Stimulated activated CD4-positive, alpha-beta T cell treated with anti-CD3 and anti-CD28 coated beads, TNF-alpha, amount 100 ng/mL, for 1 hour (primary cell): Measurements from ENCODE around the gene ABLIM3.

ENCODE experiments used
- DNase-seq, 3 donors: peaks; one replicate each; pipeline ENCODE4 v3.0.0-alpha.2; 2020; ENCODE audit warnings: low read depth in 3 of 3, low spot score in 1 of 3

Gene ABLIM3

DNA sequence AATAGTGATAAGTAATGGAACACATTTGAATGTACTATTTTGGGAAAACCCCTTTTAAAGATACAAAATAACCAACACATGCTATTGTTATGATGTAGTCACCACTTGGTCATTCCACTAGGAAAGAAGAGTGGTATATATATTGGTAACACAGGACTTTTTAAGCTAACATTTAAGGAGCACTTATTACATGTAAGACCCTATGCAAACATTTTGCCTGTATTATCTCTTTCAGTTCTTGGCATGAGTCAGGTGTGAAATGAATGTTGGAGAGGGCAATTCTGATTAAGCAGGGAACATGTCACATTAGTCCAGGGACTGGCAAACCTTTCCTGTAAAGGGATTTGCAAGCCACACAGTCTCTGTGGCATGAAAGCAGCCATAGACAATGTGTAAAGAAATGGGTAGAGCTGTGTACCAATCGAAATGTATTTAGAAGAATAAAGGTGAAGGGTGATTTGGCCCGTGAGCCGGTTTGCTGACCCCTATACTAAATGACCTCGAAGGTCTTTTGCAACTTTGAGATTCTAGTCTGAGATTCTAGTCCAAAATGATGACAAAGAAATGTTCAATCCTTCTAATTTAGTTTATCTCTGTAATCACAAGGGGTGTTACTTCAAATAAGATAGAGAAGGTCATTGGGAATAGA is 15.3 kb downstream of the ABLIM3 start:
- DNase-seq, result no peak

DNA sequence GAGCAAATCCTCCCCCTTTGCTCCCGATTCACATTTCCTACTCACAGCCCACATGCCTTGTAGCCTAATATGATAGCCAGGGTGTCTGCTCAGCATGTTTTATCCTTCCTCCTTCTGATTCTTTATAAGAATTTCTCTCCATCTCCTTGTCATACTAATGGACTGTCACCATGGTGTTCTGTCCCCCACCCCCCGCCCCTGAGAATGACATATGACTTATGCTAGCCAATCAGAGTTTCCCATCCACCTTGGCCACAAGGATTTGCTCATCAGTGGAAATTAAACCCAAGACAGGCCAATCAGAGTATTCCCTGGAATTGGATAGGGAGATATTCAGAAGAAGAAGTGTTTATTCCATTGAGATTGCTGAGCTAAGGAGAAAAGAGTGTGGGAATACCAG is 16.0 kb downstream of the ABLIM3 start:
- DNase-seq, result no peak

DNA sequence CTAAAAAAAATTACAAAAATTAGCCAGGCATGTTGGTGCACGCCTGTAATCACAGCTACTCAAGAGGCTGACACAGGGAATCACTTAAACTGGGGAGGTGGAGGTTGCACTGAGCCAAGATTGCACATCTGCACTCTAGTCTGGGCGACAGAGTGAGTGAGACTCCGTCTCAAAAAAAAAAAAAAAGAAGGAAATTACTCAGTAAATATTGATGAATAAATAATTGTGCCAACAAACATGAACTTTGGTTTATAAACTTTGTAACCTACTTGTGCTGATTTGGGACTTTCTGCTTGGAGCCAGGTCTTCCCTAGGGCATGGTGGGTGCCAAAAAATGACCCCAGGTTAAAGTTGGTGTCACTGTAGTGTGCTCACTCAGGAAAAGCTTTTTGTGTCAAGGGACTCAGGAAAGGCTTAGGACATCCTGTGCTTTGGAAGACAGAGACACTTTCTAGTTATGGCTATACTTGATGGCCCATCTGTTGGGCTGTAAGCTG is 19.0 kb downstream of the ABLIM3 start:
- no peak for DNase-seq

DNA sequence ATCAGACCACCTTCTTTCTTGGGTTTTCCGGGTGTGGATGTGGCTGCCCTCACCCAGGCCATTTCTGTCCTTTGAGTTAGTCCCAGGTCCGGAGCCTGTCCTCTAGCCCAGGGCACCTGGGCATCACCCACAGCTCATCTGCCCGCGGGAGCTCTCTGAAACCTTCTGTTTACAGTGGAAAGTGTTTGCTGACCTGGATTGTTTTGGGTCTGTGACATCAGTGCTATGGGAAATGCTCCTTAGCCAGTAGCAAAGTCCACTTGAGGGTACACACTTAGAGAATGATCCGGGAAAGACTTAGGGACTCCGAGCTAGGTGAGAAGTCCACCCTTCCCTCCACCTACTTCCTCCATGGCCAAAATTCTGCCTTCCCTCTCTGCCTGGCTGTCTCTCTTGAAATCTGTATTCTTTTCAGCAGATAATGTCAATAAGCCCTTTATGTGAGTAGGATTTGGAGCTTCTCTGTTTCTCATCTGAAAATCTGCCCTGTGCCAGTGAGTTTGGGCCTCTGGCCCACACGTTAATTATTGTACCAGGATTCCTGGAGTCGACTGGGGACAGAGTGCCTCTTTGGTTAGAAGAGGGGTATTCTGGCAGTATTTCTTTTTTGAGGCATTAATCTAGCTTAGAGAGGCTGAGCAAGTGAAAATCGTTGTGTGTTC is 19.9 kb downstream of the ABLIM3 start:
- no peak for DNase-seq

DNA sequence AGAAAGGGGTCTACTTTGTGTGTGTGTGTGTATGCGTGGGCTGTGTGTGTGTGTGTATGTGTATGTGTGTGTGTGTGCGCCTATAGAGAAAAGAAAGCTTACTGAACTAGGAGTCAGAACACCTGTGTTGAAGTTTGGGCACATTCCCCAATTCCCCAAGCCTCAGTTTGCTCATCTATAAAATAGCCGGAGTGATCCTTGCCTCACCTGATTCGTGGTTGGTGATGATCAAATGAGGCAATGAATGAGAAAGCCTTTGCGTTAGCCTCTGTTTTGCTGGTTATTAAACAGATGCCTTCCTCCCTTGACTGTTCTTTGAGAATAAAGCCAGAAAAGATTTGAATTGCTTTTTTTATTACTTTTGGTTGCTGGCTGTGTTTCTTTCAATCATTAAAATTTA is 20.6 kb downstream of the ABLIM3 start:
- no peak for DNase-seq

DNA sequence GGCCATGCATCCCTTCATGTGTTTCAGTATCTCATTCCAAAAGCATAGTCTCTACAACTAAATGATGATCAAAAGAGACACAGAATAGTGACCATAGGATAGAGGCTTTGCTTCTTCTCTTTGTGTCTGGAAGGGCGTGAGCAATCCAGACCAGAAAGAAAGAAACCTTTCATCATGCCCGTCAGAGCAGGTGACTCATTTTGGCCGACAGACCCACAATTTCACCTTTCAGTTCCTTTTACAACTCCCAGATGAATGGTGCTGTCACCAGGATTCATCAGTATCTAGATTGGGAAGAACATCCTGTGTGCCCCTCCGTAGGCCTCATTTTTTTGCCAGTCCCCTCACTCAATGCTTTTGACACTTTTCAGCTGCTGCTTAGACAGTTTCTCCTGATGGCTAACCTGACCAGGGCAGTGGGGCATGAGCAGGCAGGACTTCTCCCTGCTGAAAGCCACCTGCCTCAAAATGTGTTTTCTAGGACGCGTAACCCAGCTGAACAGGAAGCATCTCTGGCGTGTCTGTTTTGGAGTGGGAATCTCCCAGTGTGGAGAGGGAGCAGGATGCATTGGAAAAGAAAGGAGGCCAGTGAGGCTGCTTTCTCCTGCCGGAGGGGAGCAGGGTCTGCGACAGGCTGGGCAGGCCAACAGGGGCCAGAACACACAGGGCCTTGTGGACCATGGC is 21.2 kb downstream of the ABLIM3 start:
- DNase-seq, result no peak

DNA sequence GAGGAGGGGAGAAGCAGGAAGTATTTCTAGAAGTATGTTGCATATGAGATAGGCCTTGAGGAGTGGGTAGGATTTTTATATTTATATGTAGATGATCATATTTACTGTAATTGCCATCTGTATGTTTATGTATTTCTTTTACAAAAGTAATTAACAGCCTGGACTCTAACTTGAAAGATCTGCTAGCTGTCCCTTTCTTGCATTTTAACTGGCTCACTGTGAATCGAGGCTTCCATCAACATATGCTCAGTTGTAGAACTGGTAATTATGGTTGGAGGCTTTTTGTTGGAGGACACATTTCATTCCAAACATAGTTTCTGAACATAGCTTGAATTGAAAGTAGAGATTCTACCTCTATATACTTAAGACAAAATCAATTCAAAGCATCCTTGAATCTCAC is 23.4 kb downstream of the ABLIM3 start:
- DNase-seq, result no peak

DNA sequence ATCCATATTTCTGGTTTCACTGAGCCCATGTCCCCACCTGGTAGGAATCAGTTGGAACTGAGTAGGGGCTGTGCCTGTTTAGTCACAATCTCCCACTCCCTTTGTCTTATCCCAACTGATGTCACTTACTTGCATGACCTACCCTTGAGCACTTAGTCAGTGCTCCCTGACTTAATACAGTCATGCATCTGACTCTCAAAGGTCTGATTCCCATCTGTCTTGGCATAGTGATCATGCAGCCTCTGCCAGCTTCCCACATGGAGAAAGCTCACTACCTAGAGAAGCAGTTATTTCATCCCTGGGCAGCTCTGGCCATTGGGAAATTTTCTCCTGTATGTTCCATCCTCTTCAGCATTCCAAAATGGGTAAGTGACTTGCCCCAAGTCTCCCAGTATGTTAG is 24.8 kb downstream of the ABLIM3 start:
- DNase-seq, result no peak

DNA sequence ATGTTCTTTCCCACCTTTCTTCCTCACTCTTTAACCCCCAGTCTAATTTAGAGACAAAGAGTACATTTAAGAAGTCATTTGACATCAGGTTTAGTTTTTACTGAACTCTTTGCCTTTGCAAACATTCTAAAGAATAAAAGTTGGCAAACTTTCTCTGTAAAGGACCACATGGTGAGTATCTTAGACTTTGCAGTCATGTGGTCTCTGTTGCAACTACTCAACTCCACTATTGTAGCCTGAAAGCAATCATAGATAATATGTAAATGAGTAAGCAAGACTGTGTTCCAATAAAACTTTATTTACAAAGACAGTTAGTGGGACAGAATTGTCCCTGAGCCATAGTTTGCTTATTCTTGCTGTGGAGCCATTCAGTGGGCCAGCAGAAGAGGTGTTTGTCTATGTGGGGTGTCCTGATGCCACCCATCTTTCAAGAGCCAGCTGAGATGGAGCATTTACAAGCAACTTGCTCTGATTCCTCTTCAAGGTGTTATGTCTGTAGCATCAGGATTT is 25.4 kb downstream of the ABLIM3 start:
- no peak for DNase-seq

DNA sequence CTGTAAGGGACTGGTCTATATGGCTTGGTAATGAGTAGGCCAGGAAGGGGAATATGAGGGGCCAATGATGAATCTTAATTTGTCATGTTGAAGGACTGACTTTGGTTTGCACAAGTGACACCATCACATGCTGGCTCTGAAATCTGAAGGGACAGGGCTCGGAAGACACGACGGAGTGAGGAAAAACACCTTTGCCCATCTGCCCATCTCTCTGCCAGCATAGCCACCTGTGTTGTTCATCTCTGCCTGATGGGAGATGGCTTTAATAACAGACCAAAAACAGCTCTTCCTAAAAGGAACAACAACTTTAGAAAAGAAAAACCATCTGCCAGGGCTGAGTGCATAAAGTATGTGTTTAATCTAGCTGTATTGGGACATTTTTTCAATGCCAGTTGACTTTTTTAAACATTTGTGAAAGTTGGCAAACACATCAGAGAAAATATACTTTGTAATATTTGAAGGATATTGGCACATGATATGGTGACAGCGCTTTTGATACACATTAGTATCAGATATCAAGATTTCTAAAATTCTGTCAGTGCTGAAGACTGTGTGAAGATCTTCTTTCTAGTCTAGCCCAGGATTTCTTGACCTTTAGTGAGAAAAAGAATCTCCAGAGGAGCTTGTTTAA is 27.1 kb downstream of the ABLIM3 start:
- DNase-seq, result no peak

DNA sequence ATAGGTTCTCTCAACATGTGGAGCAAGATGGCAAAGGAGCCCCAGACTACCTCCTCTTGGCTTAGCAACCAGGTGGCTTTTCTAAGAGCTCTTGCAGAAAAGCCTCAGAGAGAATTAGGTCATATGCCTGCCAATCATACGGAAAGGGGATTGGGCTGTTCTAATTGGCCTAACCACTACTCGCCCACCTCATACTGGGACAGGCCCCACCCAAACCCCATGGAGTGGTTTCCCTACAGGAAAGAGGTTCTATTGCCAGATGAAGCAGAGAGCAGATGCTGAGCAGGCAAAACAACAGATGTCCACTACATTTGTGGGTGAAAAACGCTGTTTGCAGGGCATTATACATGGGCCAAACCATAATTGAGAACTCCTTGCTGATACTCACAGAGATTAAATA is 29.0 kb downstream of the ABLIM3 start:
- no peak for DNase-seq

DNA sequence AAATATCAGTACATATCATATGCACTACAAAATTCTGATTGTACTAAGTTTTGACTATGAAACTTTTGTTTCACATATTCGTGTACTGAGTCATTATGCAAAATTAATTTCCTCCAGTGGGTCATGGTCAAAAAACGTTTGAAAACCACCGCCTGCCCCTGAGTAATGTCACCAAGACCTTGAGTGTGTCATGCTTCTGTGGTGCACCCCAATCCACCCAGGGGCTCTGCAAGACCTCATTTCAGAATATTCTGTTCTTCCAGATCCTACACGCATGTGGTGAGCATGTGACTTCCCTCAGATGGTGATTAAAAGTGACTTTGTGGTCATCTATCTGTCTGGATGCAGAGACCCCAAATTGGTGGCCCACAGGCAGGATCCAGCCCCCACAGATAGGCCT is 31.0 kb downstream of the ABLIM3 start:
- DNase-seq, result no peak

DNA sequence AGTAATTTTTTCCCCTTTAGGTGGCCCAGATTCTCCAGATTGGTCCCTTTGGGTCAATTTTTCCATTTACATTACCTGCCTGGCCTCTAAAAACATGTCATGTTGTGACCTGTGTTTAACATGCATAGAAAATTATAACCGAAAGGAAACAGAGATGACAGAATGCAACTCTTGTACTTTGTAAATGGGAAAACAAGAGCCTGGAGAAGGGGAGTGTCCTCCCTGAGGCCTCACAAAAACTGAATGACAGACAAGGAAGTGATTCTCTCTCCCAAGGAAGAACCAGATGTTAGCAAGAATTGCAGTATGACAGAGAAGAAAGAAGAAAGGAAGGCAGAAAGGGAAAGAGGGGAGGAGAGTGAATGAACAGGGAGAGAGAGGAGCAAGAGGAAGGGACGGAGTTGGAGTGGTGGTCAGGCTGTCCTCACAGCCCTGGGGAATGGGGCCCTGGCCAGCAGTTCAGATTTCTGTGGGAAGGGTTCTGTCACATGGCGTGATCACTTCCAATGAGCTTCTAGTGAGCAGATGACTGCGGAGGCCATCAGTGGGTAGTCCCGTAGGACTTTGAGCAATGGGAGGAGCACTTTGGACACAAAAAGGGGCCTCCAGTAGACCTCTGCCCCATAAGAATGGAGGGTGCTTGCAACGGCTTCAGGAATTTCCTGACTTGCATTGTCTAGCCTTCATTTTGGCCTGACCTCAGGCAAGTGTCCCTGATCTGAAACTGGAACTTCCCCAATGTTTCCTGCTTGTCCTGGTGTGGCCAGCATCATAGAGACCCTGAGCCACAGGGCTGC is 31.6 kb downstream of the ABLIM3 start:
- DNase-seq, result no peak

DNA sequence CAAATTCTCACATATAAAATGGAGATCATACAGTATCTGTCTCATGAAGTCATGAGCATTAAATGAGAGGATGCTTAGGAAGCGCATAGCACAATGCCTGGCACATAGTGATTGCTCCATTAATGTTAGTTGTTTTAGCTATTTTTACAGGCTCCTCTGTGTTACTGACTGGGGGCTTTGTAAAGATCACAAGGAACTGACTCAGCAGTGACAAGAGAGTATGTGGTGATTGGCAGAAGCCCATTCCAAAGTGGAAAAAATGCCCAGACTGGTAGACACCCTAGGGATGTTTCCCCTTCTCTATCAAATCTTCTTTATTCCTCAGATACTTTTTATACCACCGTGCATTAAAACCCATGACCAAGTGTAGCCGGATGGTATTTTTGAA is 33.5 kb downstream of the ABLIM3 start:
- no peak for DNase-seq

DNA sequence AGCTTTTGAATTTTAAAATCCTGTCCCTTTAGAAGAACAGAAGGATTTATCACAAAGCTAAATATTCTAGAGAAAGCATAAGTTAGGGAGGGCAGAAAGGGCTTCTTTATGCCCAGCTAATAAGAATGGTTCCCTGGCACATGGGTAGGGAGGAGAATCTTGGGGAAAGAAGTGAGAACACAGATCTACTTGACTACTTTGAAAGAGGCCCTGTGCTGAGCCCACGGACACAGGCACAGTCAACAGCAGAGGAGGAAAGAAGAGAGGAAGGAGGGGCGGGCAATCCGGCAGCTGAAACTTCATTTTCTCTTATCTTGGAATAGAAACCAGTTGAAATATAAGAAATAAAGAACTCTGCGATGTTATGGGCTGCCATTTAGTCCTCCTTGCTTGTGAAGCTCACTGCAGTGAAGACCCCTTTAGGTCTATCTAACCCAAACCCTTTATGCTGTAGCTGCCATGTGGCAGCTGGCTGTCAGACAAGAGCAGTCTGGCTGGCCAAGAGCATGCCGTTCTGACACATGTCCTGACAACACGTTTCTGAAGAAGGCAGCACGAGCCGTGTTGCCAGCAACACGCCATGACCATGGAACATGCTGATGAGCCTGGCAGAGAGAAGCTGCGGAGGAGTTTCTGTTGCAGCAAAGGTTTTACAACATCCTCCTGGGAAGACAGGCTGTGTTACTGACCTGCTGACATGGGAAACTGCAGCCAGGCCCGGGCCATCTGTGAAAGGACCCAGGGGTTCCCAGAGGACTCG is 34.2 kb downstream of the ABLIM3 start:
- no peak for DNase-seq

DNA sequence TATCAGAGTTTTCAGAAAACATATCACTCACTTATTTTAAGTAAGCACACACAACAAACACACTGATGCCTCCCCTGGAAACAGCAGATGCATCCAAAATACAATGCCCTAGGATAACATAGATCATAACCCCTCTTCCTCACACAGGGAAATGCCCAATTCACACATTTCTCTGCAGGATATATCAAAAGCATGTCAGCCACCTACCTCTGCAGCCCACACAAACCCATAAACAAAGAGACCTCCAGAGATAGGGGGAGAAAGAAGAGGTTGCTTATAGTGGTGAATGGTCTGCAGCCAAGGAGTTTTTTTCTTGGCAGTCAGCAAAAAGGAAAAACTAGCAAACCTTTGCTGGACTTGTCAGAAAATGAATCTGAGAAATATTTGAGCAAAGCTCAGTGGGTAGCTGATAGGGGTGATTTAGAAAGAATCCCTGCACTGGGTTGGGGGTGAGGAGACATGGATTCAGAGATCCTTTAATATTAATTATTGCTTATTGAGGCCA is 36.1 kb downstream of the ABLIM3 start:
- DNase-seq, result no peak

DNA sequence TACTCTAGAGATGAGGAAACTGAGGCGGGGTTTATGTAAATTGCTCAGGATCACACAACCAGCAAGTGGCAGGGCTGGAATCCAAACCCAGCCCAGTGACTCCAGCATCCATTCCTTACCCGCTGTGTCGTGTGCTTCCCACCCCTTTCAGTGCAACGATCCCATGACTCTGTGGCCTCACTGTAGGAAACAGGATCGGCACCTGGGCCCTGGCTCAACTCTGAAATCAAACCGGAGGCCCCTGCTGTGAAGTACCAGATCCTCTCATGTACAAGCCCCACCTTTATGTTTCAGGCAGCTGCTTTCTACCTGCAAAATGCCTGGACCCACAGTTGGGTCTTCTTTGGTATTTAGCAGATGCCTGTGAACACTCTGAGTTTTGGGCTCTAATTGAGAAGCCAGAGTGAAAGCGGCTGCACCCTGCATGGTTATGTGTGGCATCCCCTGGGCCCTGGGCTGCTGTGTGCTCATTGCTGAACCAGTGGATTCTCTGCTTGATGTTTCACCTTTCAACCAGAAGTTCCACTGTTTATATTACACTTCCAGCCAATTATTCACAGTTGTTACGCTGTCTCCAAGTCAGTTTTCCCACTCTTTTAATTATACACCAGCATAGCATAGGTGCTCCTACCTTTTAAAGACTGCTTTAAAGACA is 36.7 kb downstream of the ABLIM3 start:
- DNase-seq, result no peak

DNA sequence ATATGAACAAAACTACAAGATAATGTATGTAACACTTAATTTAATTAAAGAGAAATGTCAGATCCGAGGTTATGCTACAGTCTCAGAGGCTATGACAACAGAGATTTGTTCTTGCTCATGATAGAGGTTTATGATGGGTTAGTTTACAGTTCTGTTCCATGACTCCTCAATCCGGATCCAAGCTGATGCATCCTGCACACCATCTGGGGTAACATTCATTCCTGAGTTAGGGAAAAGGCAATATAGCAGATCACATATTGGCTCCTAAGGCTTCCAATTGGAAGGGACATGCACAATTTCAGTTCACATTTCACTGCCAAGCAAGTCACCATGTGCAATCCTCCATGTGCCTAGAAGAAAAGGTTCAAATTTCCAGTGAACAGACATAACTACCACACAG is 40.4 kb downstream of the ABLIM3 start:
- no peak for DNase-seq

DNA sequence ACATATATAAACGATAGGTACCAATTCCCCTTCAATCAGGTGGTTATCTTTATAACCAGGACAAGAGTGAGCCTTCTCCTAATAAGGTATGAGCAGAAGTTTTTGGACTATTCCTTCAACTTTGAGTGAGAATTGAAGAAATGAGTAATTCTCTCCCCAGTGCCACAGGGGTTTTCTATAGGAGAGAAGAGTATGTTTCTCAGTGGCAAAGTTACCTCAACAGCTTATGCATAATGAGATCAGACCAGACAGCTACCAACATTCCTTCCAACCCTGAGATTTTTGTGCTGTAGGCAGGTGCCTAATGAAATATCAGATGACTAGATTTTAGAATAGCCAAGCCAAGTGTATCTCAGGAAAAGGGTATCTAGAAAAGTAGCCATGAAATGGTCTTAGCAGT is 40.9 kb downstream of the ABLIM3 start:
- DNase-seq, result no peak

DNA sequence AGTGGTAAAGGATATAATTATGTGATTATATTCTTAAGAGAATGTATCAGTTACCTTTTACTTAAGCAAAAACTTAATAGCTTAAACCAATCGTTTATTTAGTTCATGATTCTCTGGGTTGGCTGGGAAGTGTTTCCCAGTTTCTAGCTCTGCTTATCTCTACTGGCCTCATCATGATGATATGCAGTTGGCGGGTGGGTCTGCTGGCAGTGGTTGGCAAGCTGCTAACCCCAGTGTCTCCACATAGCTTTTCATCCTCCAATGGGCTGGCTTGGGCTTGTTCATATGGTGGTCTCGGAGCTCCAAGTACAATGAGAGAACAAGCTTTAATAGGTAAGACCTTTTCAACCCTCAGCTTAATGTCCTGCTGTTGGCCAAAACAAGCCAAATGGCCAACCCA is 43.8 kb downstream of the ABLIM3 start:
- no peak for DNase-seq
